Endothelial cell of umbilical vein (primary cell): Measurements from ENCODE around the gene SLC9A9. TPM values are rescaled to one million over a fixed set of nuclear protein-coding genes. Genes with fewer than 3 reads are reported as not detected.

ENCODE experiments used
- BruUV-seq: library from RNA; stranded (reverse); fragments of 400-500 nt; replicated peaks from 2 replicates; lab custom pipeline; 2021; lab: Mats Ljungman, UMichigan
- CTCF ChIA-PET: fragments of 300-600, 350-600 bp; sonication (Branson Sonifier 250); formaldehyde crosslinking; loops from one replicate; lab custom pipeline; 2021; ENCODE audit warnings: antibody characterized with exemption, inconsistent platforms; lab: Charles Lee
- POLR2A ChIA-PET: fragments of 300-600, 350-600 bp; sonication (Branson Sonifier 250); formaldehyde crosslinking; loops from one replicate; lab custom pipeline; 2021; ENCODE audit warnings: antibody characterized with exemption, inconsistent platforms; lab: Charles Lee
- DNase-seq: peaks from one replicate; pipeline ENCODE4 v3.0.0-alpha.2; 2011; ENCODE audit warnings: low read depth, low spot score
- FAIRE-seq: peaks from 2 replicates; lab custom pipeline; 2011; peaks lifted over from hg19 to GRCh38; lab: Jason Lieb, UNC
- H2AFZ ChIP-seq: 2 replicates; pipeline ENCODE4 v1.6.0; 2012; ENCODE audit warnings: low read depth, low read length, control low read depth, inconsistent platforms
- H3K27ac ChIP-seq: 2 replicates; pipeline ENCODE4 v1.5.1; 2011; ENCODE audit warnings: low read depth, mild to moderate bottlenecking, control low read depth, low read length, moderate library complexity; ENCODE audit not compliant: insufficient read depth
- H3K27me3 ChIP-seq, 2 experiments: 2 replicates each; pipeline versions ENCODE4 v1.6.0 to v1.6.1; 2011; ENCODE audit warnings: low read length in 2 of 2, mixed read lengths in 1 of 2; ENCODE audit not compliant: control insufficient read depth in 2 of 2, insufficient read depth in 2 of 2
- H3K36me3 ChIP-seq, 2 experiments: 2 replicates in 1 of 2; 3 replicates in 1 of 2; pipeline ENCODE4 v1.5.1; 2011; ENCODE audit warnings: low read length in 2 of 2, mild to moderate bottlenecking in 1 of 2, moderate library complexity in 1 of 2; ENCODE audit not compliant: control insufficient read depth in 2 of 2, insufficient read depth in 2 of 2; ENCODE audit errors: extremely low read depth in 1 of 2
- H3K4me1 ChIP-seq: 3 replicates; pipeline ENCODE4 v1.5.1; 2011; ENCODE audit warnings: mild to moderate bottlenecking, low read length; ENCODE audit not compliant: control insufficient read depth, insufficient read depth; ENCODE audit errors: extremely low read depth
- H3K4me2 ChIP-seq: 2 replicates; pipeline ENCODE4 v1.6.1; 2011; ENCODE audit warnings: low read length, control low read depth, mixed read lengths; ENCODE audit not compliant: insufficient read depth
- H3K4me3 ChIP-seq, 3 experiments: fragments of 200-600 bp in 1 of 3; sonication (generic), shearing (Covaris generic) in 1 of 3; replicated peaks in 1 of 3; 2 replicates each; pipeline ENCODE4 v1.5.1; 2011 to 2016; ENCODE audit warnings: control low read depth in 3 of 3, low read length in 3 of 3, mild to moderate bottlenecking in 2 of 3, inconsistent platforms in 1 of 3, low read depth in 1 of 3, moderate library complexity in 1 of 3; ENCODE audit not compliant: insufficient read depth in 1 of 3
- H3K79me2 ChIP-seq: 2 replicates; pipeline ENCODE4 v1.6.0; 2012; ENCODE audit warnings: low read length, inconsistent platforms; ENCODE audit not compliant: control insufficient read depth, insufficient read depth
- H3K9ac ChIP-seq: replicated peaks from 2 replicates; pipeline ENCODE3; 2011; ENCODE audit warnings: low read length, control low read depth; ENCODE audit not compliant: insufficient read depth; ENCODE audit errors: extremely low read depth
- H3K9me1 ChIP-seq: replicated peaks from 3 replicates; pipeline ENCODE4 v1.6.0; 2011; ENCODE audit warnings: mild to moderate bottlenecking, low read length; ENCODE audit not compliant: control insufficient read depth, insufficient read depth; ENCODE audit errors: extremely low read depth
- H3K9me3 ChIP-seq: replicated peaks from 2 replicates; pipeline ENCODE4 v1.5.1; 2012; ENCODE audit warnings: low read length, inconsistent platforms; ENCODE audit not compliant: control insufficient read depth, insufficient read depth
- H4K20me1 ChIP-seq: replicated peaks from 2 replicates; pipeline ENCODE3; 2011; ENCODE audit warnings: mild to moderate bottlenecking, low read length; ENCODE audit not compliant: control insufficient read depth, insufficient read depth; ENCODE audit errors: extremely low read depth
- CTCF ChIP-seq, 2 donors: IDR thresholded peaks; 1 replicate in 1 of 2; 2 replicates in 1 of 2; pipeline ENCODE4 v1.5.1; 2011; ENCODE audit warnings: low read length in 2 of 2, mild to moderate bottlenecking in 2 of 2, moderate library complexity in 2 of 2, control low read depth in 1 of 2, inconsistent platforms in 1 of 2, low read depth in 1 of 2; ENCODE audit not compliant: insufficient read depth in 1 of 2; ENCODE audit errors: extremely low read depth in 1 of 2
- EZH2 ChIP-seq: IDR thresholded peaks from 2 replicates; pipeline ENCODE4 v1.6.1; 2012; ENCODE audit warnings: borderline replicate concordance, low read depth, mild to moderate bottlenecking, moderate library complexity, low read length, inconsistent platforms; ENCODE audit not compliant: severe bottlenecking
- FOS ChIP-seq: IDR thresholded peaks from 2 replicates; pipeline ENCODE4 v1.6.1; 2011; ENCODE audit warnings: mild to moderate bottlenecking, low read length, moderate library complexity, borderline replicate concordance; ENCODE audit not compliant: insufficient read depth
- GATA2 ChIP-seq: IDR thresholded peaks from 2 replicates; pipeline ENCODE4 v1.7.0; 2011; ENCODE audit warnings: low read depth, mild to moderate bottlenecking, moderate library complexity, mixed read lengths, low read length; ENCODE audit not compliant: insufficient read length, insufficient read depth
- JUN ChIP-seq: IDR thresholded peaks from 2 replicates; pipeline ENCODE4 v1.6.1; 2011; ENCODE audit warnings: borderline replicate concordance, low read depth; ENCODE audit not compliant: insufficient read length, insufficient read depth
- MYC ChIP-seq: IDR thresholded peaks from one replicate; pipeline ENCODE4 v1.6.1; 2011; ENCODE audit warnings: mild to moderate bottlenecking, low read depth, low read length
- POLR2A ChIP-seq: IDR thresholded peaks from 2 replicates; pipeline ENCODE4 v1.6.1; 2012; ENCODE audit warnings: low read depth, mild to moderate bottlenecking, control low read depth, low read length
- POLR2AphosphoS5 ChIP-seq: IDR thresholded peaks from 2 replicates; pipeline ENCODE4 v1.6.1; 2012; ENCODE audit warnings: low read depth, mild to moderate bottlenecking, control low read depth, low read length, moderate library complexity; ENCODE audit not compliant: insufficient read depth
- dilution Hi-C: fragments of 300-500 bp; cut with MboI; formaldehyde crosslinking; loops from one replicate; pipeline ENCODE4 v1.15.0; 2019; ENCODE audit warnings: low sequenced_read_pairs; ENCODE audit not compliant: extremely low pct_ligation_motif_present
- intact Hi-C: fragments of 100-400 bp; cut with micrococcal nuclease; formaldehyde crosslinking; loops from one replicate; pipeline ENCODE4 v1.10.0; 2022
- polyA plus RNA-seq, 4 experiments: library from polyadenylated mRNA; depleted of rRNA in 3 of 4; stranded (reverse) in 3 of 4; unstranded in 1 of 4; fragments of >200 nt; gene quantifications; 2 replicates each; pipeline versions ENCODE4 v1.2.1 to v1.2.3, GENCODE V29; 2011 to 2012; ENCODE audit warnings: missing spikeins in 1 of 4
- total RNA-seq: library from RNA; stranded (reverse); gene quantifications from 2 replicates; pipeline ENCODE4 v1.2.3, GENCODE V29; 2021

Gene SLC9A9
- total and polyA plus RNA-seq, 2 donors (not counting 3 experiments of a cell fraction or from before 2014, with no cell fraction given): 1.5 to 1.8 TPM

- ChIA-PET POLR2A (no interaction called here), CTCF (interaction anchor here (0.7 to 2.1 kb wide), 12 partner anchors 8 to 345 kb away, joined by 3 to 6 read pairs (median 4); partner anchors contain the start of gene CHST2)
- Histone ChIP-seq H3K27ac (no peak overlapping the region), H3K27me3 (no peaks in the 10 kb centered on the region), H3K9me3 (no peaks in the 10 kb centered on the region), H3K9me1 (no peaks in the 10 kb centered on the region), H3K79me2 (no peaks in the 10 kb centered on the region), H3K4me2 (peak overlapping the region; percentile 1), H3K9ac (no peak overlapping the region), H2AFZ (no peak overlapping the region), H3K4me3 (no peak overlapping the region), H4K20me1 (no peaks in the 10 kb centered on the region), H3K4me1 (peaks cover 37% of the 10 kb centered on the region), H3K36me3 (no peaks in the 10 kb centered on the region)
- no TSS peak for BruUV-seq
- FAIRE-seq (no peak), DNase-seq (peak; percentile 62)
- TF ChIP-seq MYC: no peak
- TF ChIP-seq CTCF (IDR thresholded peaks at IDR 0.05; ENCODE audit: extremely low read depth in 1 of 2, insufficient read depth in 1 of 2, low read depth in 1 of 2, low read length in 2 of 2): peak in 1 of 2 donors; percentile 5
- TF ChIP-seq JUN: no peak
- TF ChIP-seq POLR2AphosphoS5: no peak
- TF ChIP-seq GATA2: no peak
- no peak for TF ChIP-seq POLR2A
- no peak for TF ChIP-seq FOS
- no peak for TF ChIP-seq EZH2
- dilution Hi-C loops: no loop called here
- intact Hi-C loops: loop anchor here (2.0 kb wide), 2 partner anchors 209 to 315 kb away; no protein-coding TSS in a partner anchor
Measured at GRCh38 chr3:143329567-143330211, 518.6 kb downstream of the SLC9A9 start.
